GM12878 (cell line): ENCODE measurements around the gene ILKAP. TPM values are rescaled to one million over a fixed set of nuclear protein-coding genes. Genes with fewer than 3 reads are reported as not detected.

ENCODE experiments used
- EZH2 ChIP-seq: IDR thresholded peaks from 2 replicates; pipeline ENCODE4 v1.6.1; 2012; ENCODE audit warnings: low read depth, mild to moderate bottlenecking, control low read depth, inconsistent platforms, low read length, borderline replicate concordance; ENCODE audit not compliant: control insufficient read depth
- IKZF2 ChIP-seq, 2 experiments: fragments of 450-650 bp; IDR thresholded peaks; 2 replicates each; pipeline ENCODE4 v1.6.1; 2017; ENCODE audit warnings: mild to moderate bottlenecking in 2 of 2, moderate library complexity in 2 of 2
- KDM1A ChIP-seq: fragments of 200-600 bp; sonication (generic); IDR thresholded peaks from 2 replicates; pipeline ENCODE4 v1.6.1; 2016; ENCODE audit warnings: borderline replicate concordance
- NFXL1 ChIP-seq: fragments of 450-650 bp; IDR thresholded peaks from 2 replicates; pipeline ENCODE4 v1.6.1; 2017; ENCODE audit warnings: antibody characterized with exemption, mild to moderate bottlenecking, borderline replicate concordance
- polyA plus RNA-seq, 11 experiments: library from polyadenylated mRNA; depleted of rRNA in 4 of 11; unstranded in 6 of 11; stranded (reverse) in 5 of 11; fragments of >200 nt; fragmentation: Nextera tagmentation in 4 of 11; fragmentation: Illumina TruSeq in 1 of 11; extraction: Ambion mirVana in 4 of 11; extraction: Trizol in 1 of 11; gene quantifications; 1 replicate in 1 of 11; 2 replicates in 10 of 11; pipeline versions ENCODE4 v1.2.1 to v1.2.3, GENCODE V29; 2011 to 2016; ENCODE audit warnings: inconsistent platforms in 2 of 11, missing spikeins in 2 of 11, low read depth in 1 of 11
- total RNA-seq, 4 experiments: library from RNA; depleted of rRNA in 3 of 4; stranded (reverse); fragments of >200 nt in 3 of 4; fragmentation: Illumina TruSeq in 1 of 4; extraction: Trizol in 1 of 4; gene quantifications; 2 replicates each; pipeline versions ENCODE4 v1.2.1 to v1.2.3, GENCODE V29; 2013 to 2021
- TF ChIP-seq, protein P1 (sequence below): fragments of 450-650 bp; IDR thresholded peaks from 2 replicates; pipeline ENCODE4 v1.6.1; 2016; ENCODE audit warnings: mild to moderate bottlenecking, moderate library complexity, borderline replicate concordance
- TF ChIP-seq, protein P2 (sequence below): fragments of 450-650 bp; IDR thresholded peaks from 2 replicates; pipeline ENCODE4 v1.6.1; 2014; ENCODE audit warnings: mild to moderate bottlenecking

ILKAP gene
- total and polyA plus RNA-seq, 10 of the 15 experiments (the other 5 are each of a cell fraction or from before 2014, with no cell fraction given): 4.2 to 65.3 (median 37.3) TPM

DNA sequence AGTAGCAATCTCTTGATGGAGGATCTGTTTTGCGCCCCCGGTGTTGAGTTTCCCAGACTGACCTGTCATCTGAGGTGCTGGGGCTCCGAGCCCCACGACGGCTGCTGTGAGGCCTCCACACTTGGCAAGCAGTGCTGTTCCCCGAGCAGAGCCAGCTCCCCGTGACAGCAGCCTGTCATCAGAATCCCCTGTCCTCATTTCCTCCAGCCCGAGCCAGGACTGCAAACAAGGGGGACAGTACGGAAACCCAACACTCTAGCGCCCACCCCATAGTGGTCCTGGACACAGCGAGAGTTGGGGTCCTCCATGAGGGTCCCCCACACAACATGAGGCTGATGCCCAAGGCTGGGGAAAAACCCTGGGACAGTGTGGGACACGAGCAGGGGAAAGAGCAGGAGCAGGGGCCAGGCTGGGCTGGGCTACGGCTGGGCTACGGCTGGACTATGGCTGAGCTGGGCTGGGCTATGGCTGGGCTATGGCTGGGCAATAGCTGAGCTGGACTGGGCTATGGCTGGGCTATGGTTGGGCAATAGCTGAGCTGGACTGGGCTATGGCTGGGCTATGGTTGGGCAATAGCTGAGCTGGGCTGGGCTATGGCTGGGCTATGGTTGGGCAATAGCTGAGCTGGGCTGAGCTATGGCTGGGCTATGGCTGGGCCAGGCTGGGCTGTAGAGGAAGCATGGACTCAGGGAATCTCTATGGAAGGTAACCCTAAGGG lies 66.5 kb downstream of the ILKAP start (continued):
- TF ChIP-seq, protein P1, sequence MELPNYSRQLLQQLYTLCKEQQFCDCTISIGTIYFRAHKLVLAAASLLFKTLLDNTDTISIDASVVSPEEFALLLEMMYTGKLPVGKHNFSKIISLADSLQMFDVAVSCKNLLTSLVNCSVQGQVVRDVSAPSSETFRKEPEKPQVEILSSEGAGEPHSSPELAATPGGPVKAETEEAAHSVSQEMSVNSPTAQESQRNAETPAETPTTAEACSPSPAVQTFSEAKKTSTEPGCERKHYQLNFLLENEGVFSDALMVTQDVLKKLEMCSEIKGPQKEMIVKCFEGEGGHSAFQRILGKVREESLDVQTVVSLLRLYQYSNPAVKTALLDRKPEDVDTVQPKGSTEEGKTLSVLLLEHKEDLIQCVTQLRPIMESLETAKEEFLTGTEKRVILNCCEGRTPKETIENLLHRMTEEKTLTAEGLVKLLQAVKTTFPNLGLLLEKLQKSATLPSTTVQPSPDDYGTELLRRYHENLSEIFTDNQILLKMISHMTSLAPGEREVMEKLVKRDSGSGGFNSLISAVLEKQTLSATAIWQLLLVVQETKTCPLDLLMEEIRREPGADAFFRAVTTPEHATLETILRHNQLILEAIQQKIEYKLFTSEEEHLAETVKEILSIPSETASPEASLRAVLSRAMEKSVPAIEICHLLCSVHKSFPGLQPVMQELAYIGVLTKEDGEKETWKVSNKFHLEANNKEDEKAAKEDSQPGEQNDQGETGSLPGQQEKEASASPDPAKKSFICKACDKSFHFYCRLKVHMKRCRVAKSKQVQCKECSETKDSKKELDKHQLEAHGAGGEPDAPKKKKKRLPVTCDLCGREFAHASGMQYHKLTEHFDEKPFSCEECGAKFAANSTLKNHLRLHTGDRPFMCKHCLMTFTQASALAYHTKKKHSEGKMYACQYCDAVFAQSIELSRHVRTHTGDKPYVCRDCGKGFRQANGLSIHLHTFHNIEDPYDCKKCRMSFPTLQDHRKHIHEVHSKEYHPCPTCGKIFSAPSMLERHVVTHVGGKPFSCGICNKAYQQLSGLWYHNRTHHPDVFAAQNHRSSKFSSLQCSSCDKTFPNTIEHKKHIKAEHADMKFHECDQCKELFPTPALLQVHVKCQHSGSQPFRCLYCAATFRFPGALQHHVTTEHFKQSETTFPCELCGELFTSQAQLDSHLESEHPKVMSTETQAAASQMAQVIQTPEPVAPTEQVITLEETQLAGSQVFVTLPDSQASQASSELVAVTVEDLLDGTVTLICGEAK: no peak
- no peak for TF ChIP-seq IKZF2 (IDR thresholded peaks at IDR 0.05)
- no peak for TF ChIP-seq EZH2
- no peak for TF ChIP-seq KDM1A
- TF ChIP-seq, protein P2, sequence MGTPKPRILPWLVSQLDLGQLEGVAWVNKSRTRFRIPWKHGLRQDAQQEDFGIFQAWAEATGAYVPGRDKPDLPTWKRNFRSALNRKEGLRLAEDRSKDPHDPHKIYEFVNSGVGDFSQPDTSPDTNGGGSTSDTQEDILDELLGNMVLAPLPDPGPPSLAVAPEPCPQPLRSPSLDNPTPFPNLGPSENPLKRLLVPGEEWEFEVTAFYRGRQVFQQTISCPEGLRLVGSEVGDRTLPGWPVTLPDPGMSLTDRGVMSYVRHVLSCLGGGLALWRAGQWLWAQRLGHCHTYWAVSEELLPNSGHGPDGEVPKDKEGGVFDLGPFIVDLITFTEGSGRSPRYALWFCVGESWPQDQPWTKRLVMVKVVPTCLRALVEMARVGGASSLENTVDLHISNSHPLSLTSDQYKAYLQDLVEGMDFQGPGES: no peak
- TF ChIP-seq NFXL1: no peak
